Erythroblast (primary cell): Measurements from ENCODE around the gene GZMM.
"Not testable (repeated sequence)": the region's sequence is repeated elsewhere in the genome, so short reads cannot be mapped to it uniquely, and the experiment has no call there.

Source experiments
- GATA1 ChIP-seq: IDR thresholded peaks from 2 replicates; pipeline ENCODE4 v1.6.1; 2011; ENCODE audit warnings: low read depth, mild to moderate bottlenecking, control low read depth, low read length, moderate library complexity
- POLR2A ChIP-seq: IDR thresholded peaks from 2 replicates; pipeline ENCODE4 v1.6.1; 2011; ENCODE audit warnings: mild to moderate bottlenecking, low read length

GRCh38 chr19:585146-585545, 41.3 kb downstream of the GZMM start:
- TF ChIP-seq POLR2A, GATA1: not testable (repeated sequence)
